Mucosa of stomach (tissue), 1 donor: ENCODE data around the gene TECPR1.

ENCODE experiments used
- H3K27me3 ChIP-seq: one replicate; pipeline ENCODE4 v1.7.0; 2013; ENCODE audit warnings: mild to moderate bottlenecking, low read length; ENCODE audit not compliant: control insufficient read depth, insufficient read depth
- H3K36me3 ChIP-seq: one replicate; pipeline ENCODE4 v1.7.0; 2013; ENCODE audit warnings: low read length; ENCODE audit not compliant: control insufficient read depth, insufficient read depth
- H3K4me1 ChIP-seq: one replicate; pipeline ENCODE4 v1.7.0; 2013; ENCODE audit warnings: mild to moderate bottlenecking, low read length; ENCODE audit not compliant: control insufficient read depth, insufficient read depth
- H3K4me3 ChIP-seq: one replicate; pipeline ENCODE4 v1.7.0; 2013; ENCODE audit warnings: low read length
- H3K9ac ChIP-seq: one replicate; pipeline ENCODE4 v1.7.0; 2013; ENCODE audit warnings: mild to moderate bottlenecking, low read length, moderate library complexity
- H3K9me3 ChIP-seq: one replicate; pipeline ENCODE4 v1.7.0; 2013; ENCODE audit warnings: mild to moderate bottlenecking, low read length, moderate library complexity; ENCODE audit not compliant: control insufficient read depth
- donor health status: Pancreatic carcinoma.

TECPR1 gene

GRCh38 chr7:98210513-98211220, 41.4 kb downstream of the TECPR1 start:
- Histone ChIP-seq H3K4me3 (no peak overlapping the region), H3K4me1 (peaks cover 11% of the 10 kb centered on the region), H3K36me3 (no peaks in the 10 kb centered on the region), H3K9me3 (no peaks in the 10 kb centered on the region), H3K27me3 (no peaks in the 10 kb centered on the region), H3K9ac (no peak overlapping the region)

- Histone ChIP-seq H3K27me3 (no peaks in the 10 kb centered on the region), H3K4me1 (peaks cover 14% of the 10 kb centered on the region), H3K36me3 (no peaks in the 10 kb centered on the region), H3K9ac (no peak overlapping the region), H3K9me3 (no peaks in the 10 kb centered on the region), H3K4me3 (no peak overlapping the region)
Measured at GRCh38 chr7:98209166-98209920, 42.7 kb downstream of the TECPR1 start.

GRCh38 chr7:98206451-98207330, 45.3 kb downstream of the TECPR1 start:
- Histone ChIP-seq H3K9ac (no peak overlapping the region), H3K27me3 (no peaks in the 10 kb centered on the region), H3K9me3 (no peaks in the 10 kb centered on the region), H3K4me1 (peaks cover 12% of the 10 kb centered on the region), H3K4me3 (no peak overlapping the region), H3K36me3 (no peaks in the 10 kb centered on the region)

GRCh38 chr7:98205162-98205845, 46.7 kb downstream of the TECPR1 start:
- Histone ChIP-seq H3K4me1 (peaks cover 12% of the 10 kb centered on the region), H3K9me3 (no peaks in the 10 kb centered on the region), H3K36me3 (no peaks in the 10 kb centered on the region), H3K9ac (no peak overlapping the region), H3K27me3 (no peaks in the 10 kb centered on the region), H3K4me3 (no peak overlapping the region)

- no peaks in the 10 kb centered on the region for H3K36me3 ChIP-seq
Measured at GRCh38 chr7:98204670-98205069, 47.4 kb downstream of the TECPR1 start.

GRCh38 chr7:98203964-98204605, 47.9 kb downstream of the TECPR1 start:
- Histone ChIP-seq H3K4me1 (peaks cover 12% of the 10 kb centered on the region), H3K27me3 (no peaks in the 10 kb centered on the region), H3K9me3 (no peaks in the 10 kb centered on the region), H3K36me3 (no peaks in the 10 kb centered on the region), H3K4me3 (no peak overlapping the region), H3K9ac (no peak overlapping the region)

More at GRCh38 chr7:98204670-98205069, 47.4 kb downstream of the TECPR1 start:
- Histone ChIP-seq H3K27me3 (no peaks in the 10 kb centered on the region), H3K9me3 (no peaks in the 10 kb centered on the region), H3K4me3 (no peak overlapping the region), H3K4me1 (peaks cover 12% of the 10 kb centered on the region), H3K9ac (no peak overlapping the region)

- Histone ChIP-seq H3K27me3 (no peaks in the 10 kb centered on the region), H3K4me3 (no peak overlapping the region), H3K9me3 (no peaks in the 10 kb centered on the region), H3K4me1 (peaks cover 12% of the 10 kb centered on the region), H3K36me3 (no peaks in the 10 kb centered on the region), H3K9ac (no peak overlapping the region)
Measured at GRCh38 chr7:98203261-98203963, 48.6 kb downstream of the TECPR1 start.

- no peaks in the 10 kb centered on the region for H3K9me3 ChIP-seq
- H3K27me3 ChIP-seq: no peaks in the 10 kb centered on the region
- H3K4me3 ChIP-seq: no peak overlapping the region
- H3K36me3 ChIP-seq: no peaks in the 10 kb centered on the region
- H3K4me1 ChIP-seq: peaks cover 13% of the 10 kb centered on the region
- H3K9ac ChIP-seq: no peak overlapping the region
Measured at GRCh38 chr7:98202367-98203195, 49.5 kb downstream of the TECPR1 start.

- Histone ChIP-seq H3K9me3 (no peaks in the 10 kb centered on the region), H3K36me3 (no peaks in the 10 kb centered on the region), H3K4me1 (peaks cover 15% of the 10 kb centered on the region), H3K4me3 (no peak overlapping the region), H3K27me3 (no peaks in the 10 kb centered on the region), H3K9ac (no peak overlapping the region)
Measured at GRCh38 chr7:98200364-98200763, 51.7 kb downstream of the TECPR1 start.

- Histone ChIP-seq H3K27me3 (no peaks in the 10 kb centered on the region), H3K4me1 (peaks cover 7% of the 10 kb centered on the region), H3K36me3 (no peaks in the 10 kb centered on the region)
Measured at GRCh38 chr7:98199131-98199530, 52.9 kb downstream of the TECPR1 start.

More at GRCh38 chr7:98199131-98199530, 52.9 kb downstream of the TECPR1 start:
- Histone ChIP-seq H3K9ac (no peak overlapping the region), H3K4me3 (no peak overlapping the region), H3K9me3 (no peaks in the 10 kb centered on the region)
